Adrenal gland (tissue), 5 donors: ENCODE data around the gene MS4A3.

Experiments used
- CTCF ChIP-seq, 6 experiments: fragments of 450-650 bp in 4 of 6; fragments of 200-600 bp in 2 of 6; sonication (generic) in 1 of 6; IDR thresholded peaks; 1 replicate in 5 of 6; 2 replicates in 1 of 6; pipeline versions ENCODE4 v1.5.1 to v1.8.0; 2016 to 2021; ENCODE audit warnings: antibody characterized with exemption in 6 of 6, mild to moderate bottlenecking in 2 of 6, moderate library complexity in 1 of 6
- POLR2A ChIP-seq, 2 donors: fragments of 450-650 bp; IDR thresholded peaks; one replicate each; pipeline ENCODE4 v1.6.1; 2017; ENCODE audit warnings: antibody characterized with exemption in 2 of 2, mild to moderate bottlenecking in 2 of 2, moderate library complexity in 1 of 2
- donor health status: DM: no; HTN: no; CAD: no.

- no peak for TF ChIP-seq POLR2A (IDR thresholded peaks at IDR 0.05)
- no peak for TF ChIP-seq CTCF (IDR thresholded peaks at IDR 0.05)
These were observed 55.3 kb downstream of the MS4A3 start for GRCh38 chr11:60111793-60112192.
